Measurements from ENCODE around the gene PTPN2.

PTPN2 gene

DNA sequence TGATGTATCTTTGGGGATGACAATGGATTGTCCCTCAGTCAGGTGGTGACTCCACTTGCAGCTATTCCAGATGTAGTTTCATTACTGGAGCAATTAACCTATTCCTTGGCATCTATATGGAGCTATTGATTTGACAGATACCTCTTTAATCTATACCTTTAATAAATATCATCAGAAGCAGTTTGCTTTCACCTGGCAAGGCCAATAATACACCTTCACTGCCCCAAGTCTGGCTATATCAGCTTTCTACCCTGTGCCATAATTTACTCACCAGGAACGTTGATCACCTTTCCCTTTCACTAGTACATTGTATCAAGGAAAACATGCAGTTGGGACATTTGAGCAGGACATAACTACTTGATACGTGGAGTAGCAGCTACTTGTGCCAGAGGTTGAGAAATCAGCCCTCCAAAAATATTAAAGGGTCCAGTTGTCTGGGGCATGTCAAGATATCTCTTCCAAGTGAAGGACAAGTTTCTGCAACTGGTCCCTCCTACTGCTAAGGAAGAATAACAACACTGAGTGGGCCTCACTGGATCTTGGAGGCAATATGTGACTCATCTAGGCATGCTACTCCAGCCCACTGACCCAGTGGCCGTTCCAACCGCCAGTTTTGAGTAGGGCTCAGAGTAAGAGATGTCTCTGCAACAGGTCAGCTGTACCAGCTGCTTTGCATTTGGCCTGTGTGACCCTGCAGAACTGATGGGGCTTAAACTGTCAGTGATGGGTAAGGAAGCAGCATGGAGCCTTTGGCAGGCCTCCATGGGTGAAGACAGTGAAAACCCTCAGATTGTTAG is 114.2 kb downstream of the PTPN2 start:
- no peak overlapping the region for H2AFZ ChIP-seq (ENCODE audit: low read depth, low read length)
- no peak for ATAC-seq (ENCODE audit: insufficient read depth, low read depth)

DNA sequence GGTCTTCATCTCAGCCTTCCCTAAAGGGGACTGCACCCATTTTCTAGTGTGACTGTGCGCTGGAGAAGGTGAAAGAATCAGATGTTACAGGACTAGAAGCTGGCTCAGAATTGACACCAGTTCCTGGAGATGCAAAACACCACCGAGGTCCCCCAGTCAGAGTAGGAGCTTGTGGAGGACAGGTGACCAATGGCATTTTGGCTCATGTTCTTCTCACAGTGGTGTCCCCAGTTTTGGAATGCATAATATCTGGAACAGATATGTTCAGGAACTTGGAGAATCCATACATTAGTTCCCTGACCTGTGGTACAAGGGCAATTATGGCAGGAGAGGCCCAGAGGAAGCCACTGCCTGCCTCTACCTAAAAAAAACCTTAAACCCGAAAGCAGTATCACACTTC is 114.9 kb downstream of the PTPN2 start:
- H2AFZ ChIP-seq (ENCODE audit: low read depth, low read length), result no peak overlapping the region
- no peak overlapping the region; the same call in 1 of the 2 replicates for H3K9ac ChIP-seq (ENCODE audit: low read depth, low read length)
- H4K20me1 ChIP-seq (ENCODE audit: insufficient read depth, low read length), result peaks cover 76% of the 10 kb centered on the region
- H3K27ac ChIP-seq (ENCODE audit: low read length), result peak overlapping the region; percentile 73
- H3K27me3 ChIP-seq (ENCODE audit: insufficient read depth, low read length, poor library complexity), result no peaks in the 10 kb centered on the region
- peaks cover 93% of the 10 kb centered on the region for H3K36me3 ChIP-seq (ENCODE audit: insufficient read depth, low read length)
- H3K4me3 ChIP-seq (ENCODE audit: low read depth in 1 of 2, low read length in 2 of 2), result no peak overlapping the region
- H3K79me2 ChIP-seq (ENCODE audit: insufficient read depth, low read length), result peaks cover 99% of the 10 kb centered on the region
- no peaks in the 10 kb centered on the region for H3K9me3 ChIP-seq (ENCODE audit: insufficient read depth, low read length, severe bottlenecking)
- peak overlapping the region; percentile 58 for H3K4me2 ChIP-seq (ENCODE audit: insufficient read depth, low read length)
- no peak for TF ChIP-seq EZH2 (IDR thresholded peaks at IDR 0.05; ENCODE audit: borderline replicate concordance, low read depth, low read length, severe bottlenecking)
- TF ChIP-seq, protein P1, sequence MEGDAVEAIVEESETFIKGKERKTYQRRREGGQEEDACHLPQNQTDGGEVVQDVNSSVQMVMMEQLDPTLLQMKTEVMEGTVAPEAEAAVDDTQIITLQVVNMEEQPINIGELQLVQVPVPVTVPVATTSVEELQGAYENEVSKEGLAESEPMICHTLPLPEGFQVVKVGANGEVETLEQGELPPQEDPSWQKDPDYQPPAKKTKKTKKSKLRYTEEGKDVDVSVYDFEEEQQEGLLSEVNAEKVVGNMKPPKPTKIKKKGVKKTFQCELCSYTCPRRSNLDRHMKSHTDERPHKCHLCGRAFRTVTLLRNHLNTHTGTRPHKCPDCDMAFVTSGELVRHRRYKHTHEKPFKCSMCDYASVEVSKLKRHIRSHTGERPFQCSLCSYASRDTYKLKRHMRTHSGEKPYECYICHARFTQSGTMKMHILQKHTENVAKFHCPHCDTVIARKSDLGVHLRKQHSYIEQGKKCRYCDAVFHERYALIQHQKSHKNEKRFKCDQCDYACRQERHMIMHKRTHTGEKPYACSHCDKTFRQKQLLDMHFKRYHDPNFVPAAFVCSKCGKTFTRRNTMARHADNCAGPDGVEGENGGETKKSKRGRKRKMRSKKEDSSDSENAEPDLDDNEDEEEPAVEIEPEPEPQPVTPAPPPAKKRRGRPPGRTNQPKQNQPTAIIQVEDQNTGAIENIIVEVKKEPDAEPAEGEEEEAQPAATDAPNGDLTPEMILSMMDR (IDR thresholded peaks at IDR 0.05; ENCODE audit: borderline replicate concordance, extremely low read depth, low read length, poor library complexity, severe bottlenecking), result no peak
- ATAC-seq (ENCODE audit: insufficient read depth, low read depth) (no peak), DNase-seq (no peak)
- peaks cover 79% of the 10 kb centered on the region for H3K4me1 ChIP-seq (ENCODE audit: insufficient read depth, low read length)

More for the DNA sequence above, 114.2 kb downstream of the PTPN2 start:
- Histone ChIP-seq H3K27me3 (ENCODE audit: insufficient read depth, low read length, poor library complexity) (no peaks in the 10 kb centered on the region), H3K36me3 (ENCODE audit: insufficient read depth, low read length) (peaks cover 90% of the 10 kb centered on the region), H3K4me1 (ENCODE audit: insufficient read depth, low read length) (peaks cover 79% of the 10 kb centered on the region), H3K9me3 (ENCODE audit: insufficient read depth, low read length, severe bottlenecking) (no peaks in the 10 kb centered on the region), H3K9ac (ENCODE audit: low read depth, low read length) (no peak overlapping the region; the same call in 1 of the 2 replicates), H3K4me3 (ENCODE audit: low read depth in 1 of 2, low read length in 2 of 2) (peak overlapping the region in 1 of 2 experiments; percentile 33; a peak in 2 of 4 replicates), H3K27ac (ENCODE audit: low read length) (peak overlapping the region; percentile 73), H3K79me2 (ENCODE audit: insufficient read depth, low read length) (peaks cover 99% of the 10 kb centered on the region), H4K20me1 (ENCODE audit: insufficient read depth, low read length) (peaks cover 76% of the 10 kb centered on the region), H3K4me2 (ENCODE audit: insufficient read depth, low read length) (peak overlapping the region; percentile 58; the same call in 1 of the 2 replicates)
- TF ChIP-seq EZH2 (IDR thresholded peaks at IDR 0.05; ENCODE audit: borderline replicate concordance, low read depth, low read length, severe bottlenecking), result no peak
- TF ChIP-seq, protein P1 (IDR thresholded peaks at IDR 0.05; ENCODE audit: borderline replicate concordance, extremely low read depth, low read length, poor library complexity, severe bottlenecking), result no peak
- peak; percentile 5 for DNase-seq

DNA sequence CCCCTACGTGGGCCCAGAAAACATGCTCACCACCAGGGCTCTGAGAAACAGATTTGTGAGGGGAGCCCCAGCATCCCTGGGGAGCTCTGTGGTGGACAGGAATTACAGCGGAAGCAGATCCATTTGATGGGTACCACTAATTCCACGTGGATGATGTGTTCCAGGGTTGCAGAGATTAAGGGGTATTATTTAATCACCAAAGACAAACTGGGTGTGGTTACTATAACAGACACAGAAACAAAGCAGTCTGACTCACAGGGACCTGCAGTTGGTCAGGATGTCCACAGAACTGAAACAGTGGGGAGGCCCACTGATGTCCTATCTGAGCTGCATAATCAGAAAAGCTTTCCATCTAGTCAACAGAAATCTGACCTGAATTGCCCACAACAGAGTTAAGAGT is 115.4 kb downstream of the PTPN2 start:
- Histone ChIP-seq H3K79me2 (ENCODE audit: insufficient read depth, low read length) (peaks cover 99% of the 10 kb centered on the region), H4K20me1 (ENCODE audit: insufficient read depth, low read length) (peaks cover 72% of the 10 kb centered on the region), H3K36me3 (ENCODE audit: insufficient read depth, low read length) (peaks cover 94% of the 10 kb centered on the region), H3K9me3 (ENCODE audit: insufficient read depth, low read length, severe bottlenecking) (no peaks in the 10 kb centered on the region), H3K27ac (ENCODE audit: low read length) (peak overlapping the region; percentile 73), H3K4me3 (ENCODE audit: low read depth in 1 of 2, low read length in 2 of 2) (no peak overlapping the region), H3K27me3 (ENCODE audit: insufficient read depth, low read length, poor library complexity) (no peaks in the 10 kb centered on the region), H2AFZ (ENCODE audit: low read depth, low read length) (no peak overlapping the region), H3K4me1 (ENCODE audit: insufficient read depth, low read length) (peaks cover 76% of the 10 kb centered on the region), H3K4me2 (ENCODE audit: insufficient read depth, low read length) (peak overlapping the region; percentile 58), H3K9ac (ENCODE audit: low read depth, low read length) (no peak overlapping the region; the same call in 1 of the 2 replicates)
- DNase-seq (peak; percentile 5), ATAC-seq (ENCODE audit: insufficient read depth, low read depth) (no peak)
- TF ChIP-seq, protein P1 (IDR thresholded peaks at IDR 0.05; ENCODE audit: borderline replicate concordance, extremely low read depth, low read length, poor library complexity, severe bottlenecking), result no peak
- TF ChIP-seq EZH2 (IDR thresholded peaks at IDR 0.05; ENCODE audit: borderline replicate concordance, low read depth, low read length, severe bottlenecking), result no peak
